Tracheal epithelial cell (primary cell): ENCODE measurements around the gene CNTN6. TPM values are rescaled to one million over a fixed set of nuclear protein-coding genes. Genes with fewer than 3 reads are reported as not detected.

ENCODE experiments used
- total RNA-seq: library from RNA; depleted of rRNA; stranded (reverse); fragments of >200 nt; gene quantifications from 2 replicates; pipeline ENCODE4 v1.2.1, GENCODE V29; 2014

Gene CNTN6
- total RNA-seq, result not detected in 2 replicates

DNA sequence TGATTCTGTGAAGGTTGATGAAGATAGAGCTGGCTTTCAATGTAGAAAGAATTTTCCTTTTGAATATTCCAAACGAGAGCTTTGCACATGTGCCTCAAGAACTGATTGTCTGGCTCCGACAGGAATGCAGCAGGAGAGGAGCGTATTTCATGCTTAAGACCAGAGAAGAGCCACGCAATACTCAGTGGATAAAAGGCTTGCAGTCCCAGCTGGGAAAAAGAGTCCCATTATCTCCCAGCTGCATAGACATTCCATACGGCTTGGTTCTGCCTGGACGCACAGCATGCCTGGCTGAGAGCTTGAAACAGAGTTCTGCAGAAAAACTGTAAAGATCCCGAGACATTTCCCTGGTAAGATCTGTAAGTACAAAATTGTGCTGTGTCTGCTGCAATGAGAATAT lies at the start of gene CNTN6:
Gene CNTN6, plus strand, starts transcription at position 254 of the 400 bp plus-strand sequence. CDS start 54,985 bp downstream, outside the sequence.

